ENCODE results near the gene STRAP.

GRCh38 chr12:15893260-15893659 lies 11.1 kb downstream of the STRAP start:
- TF ChIP-seq EZH2 (IDR thresholded peaks at IDR 0.05) (no peak), POLR2AphosphoS5 (IDR thresholded peaks at IDR 0.05; ENCODE audit: borderline replicate concordance, low read depth, low read length) (no peak), FOXP2 (optimal IDR thresholded peaks at IDR 0.05; ENCODE audit: control extremely low read depth, extremely low read length, insufficient read depth) (no peak)

All from SK-N-MC (cell line).